NCI-H1092 treated with DMSO at 0.1 percent for 48 hours (cell line): Measurements from ENCODE around the gene RASIP1.
"Not testable (repeated sequence)": the region's sequence is repeated elsewhere in the genome, so short reads cannot be mapped to it uniquely, and the experiment has no call there.

ENCODE experiments used
- DNase-seq: peaks from one replicate; lab custom pipeline; 2025; lab: John Stamatoyannopoulos, UW

The RASIP1 gene

DNA sequence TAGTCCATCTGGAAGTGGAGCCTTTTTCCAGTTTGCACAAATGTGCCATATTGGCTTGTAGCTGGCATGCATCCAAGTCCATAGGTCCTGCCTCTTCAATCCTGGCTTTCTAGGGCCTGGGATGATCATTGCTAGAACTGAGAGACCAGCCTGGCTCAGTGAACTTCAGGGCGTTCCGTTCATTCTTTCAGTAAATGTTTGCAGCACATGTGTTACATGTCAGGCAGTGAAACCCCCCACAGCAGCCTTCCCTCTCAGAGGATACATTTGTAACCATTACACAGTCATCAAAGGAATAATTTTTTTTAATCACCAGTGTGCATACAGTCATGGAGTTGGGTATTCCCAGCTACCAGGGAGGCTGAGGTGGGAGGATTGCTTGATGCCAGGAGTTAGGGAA is 35.0 kb downstream of the RASIP1 start:
- DNase-seq, result no peak

DNA sequence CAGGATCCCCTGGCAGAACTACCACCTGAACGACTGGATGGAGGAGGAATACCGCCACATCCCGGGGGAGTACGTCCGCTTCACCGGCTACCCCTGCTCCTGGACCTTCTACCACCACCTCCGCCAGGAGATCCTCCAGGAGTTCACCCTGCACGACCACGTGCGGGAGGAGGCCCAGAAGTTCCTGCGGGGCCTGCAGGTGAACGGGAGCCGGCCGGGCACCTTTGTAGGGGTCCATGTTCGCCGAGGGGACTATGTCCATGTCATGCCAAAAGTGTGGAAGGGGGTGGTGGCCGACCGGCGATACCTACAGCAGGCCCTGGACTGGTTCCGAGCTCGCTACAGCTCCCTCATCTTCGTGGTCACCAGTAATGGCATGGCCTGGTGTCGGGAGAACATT is 37.1 kb downstream of the RASIP1 start:
- DNase-seq, result no peak

DNA sequence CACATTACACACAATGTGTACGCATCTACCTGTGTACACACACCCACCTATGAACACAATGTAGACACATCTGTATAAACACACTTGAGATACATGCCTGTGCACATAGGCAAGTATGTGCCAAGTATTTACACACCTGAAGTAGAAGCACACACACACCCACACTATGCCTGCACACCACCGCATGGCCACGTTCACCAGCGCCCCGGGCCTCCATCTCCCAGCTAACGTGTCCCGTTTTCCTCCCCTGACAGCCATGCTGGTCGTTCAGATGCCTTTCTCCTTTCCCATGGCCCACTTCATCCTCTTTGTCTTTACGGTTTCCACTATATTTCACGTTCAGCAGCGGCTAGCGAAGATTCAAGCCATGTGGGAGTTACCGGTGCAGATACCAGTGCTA is 37.7 kb downstream of the RASIP1 start:
- DNase-seq, result no peak

DNA sequence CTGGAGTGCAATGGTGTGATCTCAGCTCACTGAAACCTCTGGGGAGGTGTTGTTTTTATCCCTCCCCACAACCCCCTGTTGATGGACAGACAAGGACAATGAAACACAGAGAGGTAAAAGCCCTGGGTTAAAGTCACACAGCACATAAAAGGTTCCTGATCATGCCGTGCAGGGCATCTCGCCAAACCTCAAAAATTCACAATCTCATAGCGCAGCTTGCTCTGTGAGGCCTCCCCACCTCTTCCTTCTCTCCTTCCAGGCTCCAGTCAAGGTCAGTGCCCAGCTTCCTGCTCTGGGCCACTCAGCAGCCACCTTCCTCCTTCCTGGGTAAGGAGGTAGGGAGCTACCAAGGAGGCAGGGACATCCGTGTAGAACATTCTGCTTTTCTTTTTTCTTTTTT is 42.4 kb downstream of the RASIP1 start:
- no peak for DNase-seq

DNA sequence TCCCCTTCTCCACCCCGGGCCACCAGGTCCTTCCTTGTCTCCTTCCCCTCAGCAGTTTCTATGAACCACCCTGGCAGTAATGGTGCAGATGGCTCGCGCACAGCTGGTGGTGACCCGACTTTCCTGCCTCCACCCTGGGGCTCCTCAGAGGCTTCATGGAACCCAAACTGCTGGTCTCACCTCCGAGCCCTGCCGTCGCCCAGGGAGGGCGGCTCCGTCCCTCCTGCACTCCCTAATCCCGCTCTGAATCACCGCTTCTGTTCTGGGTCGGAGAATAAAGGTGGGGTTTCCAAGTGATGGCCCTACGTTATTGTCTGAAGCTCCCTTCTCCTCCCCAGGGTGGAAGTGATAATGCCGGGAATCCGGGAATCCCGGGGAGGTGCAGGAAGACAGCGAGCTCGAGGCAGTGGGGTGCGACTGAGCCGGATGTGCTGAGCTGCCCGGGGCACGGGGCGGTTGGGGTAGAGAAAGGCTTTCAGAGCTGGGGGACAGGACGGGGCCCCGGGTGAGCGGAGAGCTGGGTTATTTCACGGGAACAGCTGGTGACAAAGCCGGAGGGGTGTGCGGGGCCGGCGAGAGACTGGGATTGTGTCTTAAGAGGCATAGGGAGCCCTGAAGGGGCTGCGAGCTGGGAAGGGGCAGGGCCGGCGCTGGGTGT is 43.9 kb downstream of the RASIP1 start:
- DNase-seq, result no peak

DNA sequence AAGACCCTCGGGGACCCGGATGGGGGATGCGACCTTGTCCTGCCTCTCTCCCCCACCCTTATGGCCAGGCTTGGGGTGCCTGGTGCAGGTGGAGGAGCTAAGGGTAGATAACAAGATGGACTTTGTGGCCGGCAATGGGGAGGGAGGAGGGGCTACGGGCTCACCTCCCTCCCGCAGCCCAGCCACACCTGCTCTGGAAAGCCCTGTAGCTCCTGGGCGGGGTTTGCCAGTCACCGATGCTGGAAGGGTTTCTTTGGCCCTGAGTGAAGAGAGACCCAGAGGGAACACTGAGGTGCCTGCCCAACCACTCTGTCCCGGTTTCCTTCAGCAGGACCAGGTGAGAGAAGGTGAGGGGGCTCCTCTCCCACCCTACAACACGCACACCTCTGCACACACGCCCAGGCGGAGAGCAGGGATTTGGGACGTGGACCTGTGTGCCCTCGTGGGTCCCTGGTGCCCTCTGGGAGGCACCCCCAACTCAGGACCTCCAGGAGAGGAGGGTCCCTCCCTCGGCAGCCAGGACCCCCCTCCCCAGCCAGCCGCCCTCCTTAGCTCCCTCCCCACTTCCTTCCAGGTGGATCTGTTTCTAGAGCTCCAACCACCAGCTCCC is 44.6 kb downstream of the RASIP1 start, which contains the start of gene FUT2:
TSS of gene FUT2 (plus strand) at position 229 of the 610 bp plus-strand sequence. CDS start 6,986 bp downstream, outside the sequence.
- no peak for DNase-seq

DNA sequence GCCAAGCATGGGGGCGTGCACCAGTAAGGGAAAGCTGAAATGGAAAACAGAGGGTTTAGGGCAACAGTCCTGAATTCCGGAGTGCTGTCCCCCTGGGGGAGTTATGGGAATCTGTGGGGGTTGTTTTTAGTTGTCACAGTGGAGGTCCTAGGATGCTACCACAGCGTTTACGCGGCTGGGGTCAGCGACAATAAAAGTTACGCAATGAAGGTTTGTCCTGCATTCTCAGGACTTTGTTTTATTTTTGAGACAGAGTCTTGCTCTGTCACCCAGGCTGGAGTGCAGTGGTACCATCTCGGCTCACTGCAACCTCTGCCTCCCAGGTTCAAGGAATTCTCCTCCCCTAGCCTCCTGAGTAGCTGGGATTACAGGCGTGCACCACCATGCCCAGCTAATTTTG is 46.8 kb downstream of the RASIP1 start:
- not testable (repeated sequence) for DNase-seq

DNA sequence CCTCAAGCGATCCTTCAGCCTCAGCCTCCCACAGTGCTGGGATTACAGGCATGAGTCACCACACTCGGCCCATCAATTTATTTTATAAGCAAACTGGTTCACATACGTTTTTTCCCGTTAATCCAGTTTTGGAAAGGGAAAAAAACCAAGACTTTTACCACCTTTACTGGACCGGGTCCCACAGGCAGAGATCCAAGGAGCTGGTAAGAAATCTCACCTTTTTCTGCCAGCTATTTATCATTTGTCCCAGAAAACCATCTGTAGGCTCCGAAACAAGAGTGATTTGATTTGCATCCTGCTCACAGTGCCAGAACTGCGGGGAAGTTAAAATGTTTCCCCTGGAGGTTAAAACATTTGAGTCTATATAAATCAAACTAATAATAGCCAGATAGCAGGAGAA is 51.0 kb downstream of the RASIP1 start:
- DNase-seq, result no peak

DNA sequence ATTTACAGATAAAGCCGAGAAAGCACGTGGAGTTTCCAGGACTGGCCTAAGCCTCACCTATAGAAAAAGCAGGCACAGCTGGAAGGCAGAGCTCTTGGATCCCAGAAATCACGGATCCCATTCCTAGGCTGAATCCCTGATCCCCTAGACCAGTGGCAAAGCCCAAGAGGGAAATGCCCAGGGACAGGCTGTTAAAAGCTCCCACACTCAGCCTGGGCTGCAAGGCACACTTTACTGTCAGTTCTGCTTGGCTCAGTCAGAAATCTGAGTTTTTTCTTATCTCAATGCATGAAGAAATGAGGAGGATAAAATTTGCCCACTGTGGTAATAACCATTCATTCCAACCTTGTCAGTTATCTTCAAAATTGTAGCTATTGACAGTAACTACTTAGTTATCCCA is 52.6 kb downstream of the RASIP1 start:
- DNase-seq, result no peak

DNA sequence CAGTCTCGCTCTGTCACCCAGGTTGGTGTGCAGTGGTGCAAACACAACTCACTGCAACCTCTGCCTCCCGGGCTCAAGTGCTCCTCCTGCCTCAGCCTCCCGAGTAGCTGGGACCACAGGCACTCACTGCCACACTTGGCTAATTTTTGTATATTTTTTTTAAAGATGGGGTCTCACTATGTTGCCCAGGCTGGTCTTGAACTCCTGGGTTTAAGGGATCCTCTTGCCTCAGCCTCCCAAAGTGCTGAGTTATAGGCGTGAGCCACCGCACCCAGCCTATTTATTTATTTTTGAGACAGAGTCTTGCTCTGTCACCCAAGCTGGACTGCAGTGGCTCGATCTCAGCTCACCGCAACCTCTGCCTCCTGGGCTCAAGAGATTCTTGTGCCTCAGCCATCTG is 53.8 kb downstream of the RASIP1 start:
- not testable (repeated sequence) for DNase-seq

DNA sequence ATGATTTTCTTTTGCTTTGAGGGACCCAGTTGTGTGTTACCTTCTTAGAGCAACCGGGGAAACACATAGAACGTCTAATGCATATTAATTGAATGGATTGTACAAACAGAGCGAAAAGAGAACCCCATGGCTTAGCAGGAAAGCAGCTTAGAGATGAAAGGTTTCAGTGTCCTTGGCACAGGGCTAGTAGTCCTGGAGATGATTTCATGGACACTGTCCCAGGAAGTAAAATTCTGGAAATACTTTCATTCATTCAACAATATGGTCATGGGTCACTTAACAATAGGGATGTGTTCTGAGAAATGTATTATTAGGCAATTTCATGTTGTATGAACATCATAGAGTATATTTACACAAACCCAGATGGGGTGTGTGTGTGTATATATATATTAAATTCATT is 54.3 kb downstream of the RASIP1 start:
- no peak for DNase-seq

DNA sequence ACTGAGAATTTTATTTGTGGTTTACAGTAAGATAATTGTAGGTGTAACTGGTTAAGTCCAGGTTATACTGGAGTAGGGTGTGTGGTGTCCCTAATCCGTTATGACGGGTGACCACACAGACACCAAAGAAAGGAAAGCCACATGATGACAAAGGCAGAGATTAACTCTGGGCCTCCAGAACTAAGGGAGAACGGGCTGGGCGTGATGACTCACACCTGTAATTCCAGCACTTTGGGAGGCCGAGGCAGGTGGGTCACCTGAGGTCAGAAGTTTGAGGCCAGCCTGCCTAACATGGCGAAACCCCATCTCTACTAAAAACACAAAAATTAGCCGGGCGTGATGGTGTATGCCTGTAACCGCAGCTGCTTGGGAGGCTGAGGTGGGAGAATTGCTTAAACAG is 54.8 kb downstream of the RASIP1 start:
- no peak for DNase-seq

DNA sequence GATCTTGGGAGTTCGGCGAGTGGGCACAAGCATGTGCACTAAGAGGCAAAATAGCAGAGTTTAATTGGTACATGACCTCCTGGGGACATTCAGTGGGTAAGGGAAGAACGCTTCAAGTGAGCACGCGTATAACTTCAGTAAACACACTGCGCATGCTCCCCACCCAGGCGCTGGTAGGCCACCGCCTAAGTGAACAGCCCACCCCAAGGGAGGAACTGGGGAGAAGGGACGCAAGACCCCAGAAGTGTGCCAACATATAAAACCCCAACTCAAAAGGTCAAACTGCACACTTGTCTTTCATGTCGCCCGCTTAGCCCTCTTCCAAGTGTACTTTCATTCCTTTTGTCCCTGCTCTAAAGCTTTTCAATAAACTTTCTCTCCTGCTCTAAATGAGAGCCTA is 57.1 kb downstream of the RASIP1 start:
- DNase-seq, result peak; percentile 15

DNA sequence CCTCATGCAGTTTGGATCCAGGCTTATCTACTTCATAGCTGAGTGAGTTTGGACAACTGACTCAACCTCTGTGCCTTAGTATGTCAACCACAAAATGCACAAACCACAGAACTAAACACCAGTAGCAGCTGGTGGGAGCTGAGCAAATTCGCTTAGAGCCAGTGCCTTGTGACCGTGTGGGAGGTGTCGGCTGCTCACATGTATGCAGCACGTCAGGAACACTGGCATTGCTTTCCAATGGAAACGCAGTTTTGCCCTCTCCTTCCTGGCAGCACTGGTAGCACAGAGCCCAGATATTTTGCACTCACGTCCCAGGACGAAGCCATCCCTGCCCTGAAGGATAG is 59.3 kb downstream of the RASIP1 start:
- DNase-seq, result no peak

DNA sequence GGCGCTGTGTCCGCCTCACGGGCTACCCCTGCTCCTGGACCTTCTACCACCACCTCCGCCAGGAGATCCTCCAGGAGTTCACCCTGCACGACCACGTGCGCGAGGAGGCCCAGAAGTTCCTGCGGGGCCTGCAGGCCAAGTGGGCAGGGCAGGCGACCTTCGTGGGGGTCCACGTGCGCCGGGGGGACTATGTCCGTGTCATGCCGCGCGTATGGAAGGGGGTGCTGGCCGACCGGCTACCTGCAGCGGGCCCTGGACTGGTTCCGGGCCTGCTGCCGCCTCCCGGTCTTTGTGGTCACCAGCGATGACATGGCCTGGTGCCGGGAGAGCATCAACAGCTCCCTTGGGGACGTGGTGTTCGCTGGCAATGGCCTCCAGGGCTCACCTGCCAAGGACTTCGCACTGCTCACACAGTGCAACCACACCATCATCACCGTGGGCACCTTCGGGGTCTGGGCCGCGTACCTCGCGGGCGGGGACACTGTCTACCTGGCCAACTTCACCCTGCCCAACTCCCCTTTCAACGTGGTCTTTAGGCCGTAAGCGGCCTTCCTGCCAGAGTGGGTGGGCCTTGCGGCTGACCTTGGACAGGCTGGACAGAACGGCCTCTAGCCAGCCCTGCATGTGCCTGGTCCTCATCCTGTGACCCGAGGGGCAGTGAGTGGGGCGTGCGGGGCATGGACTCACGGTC is 59.8 kb downstream of the RASIP1 start:
- no peak for DNase-seq

DNA sequence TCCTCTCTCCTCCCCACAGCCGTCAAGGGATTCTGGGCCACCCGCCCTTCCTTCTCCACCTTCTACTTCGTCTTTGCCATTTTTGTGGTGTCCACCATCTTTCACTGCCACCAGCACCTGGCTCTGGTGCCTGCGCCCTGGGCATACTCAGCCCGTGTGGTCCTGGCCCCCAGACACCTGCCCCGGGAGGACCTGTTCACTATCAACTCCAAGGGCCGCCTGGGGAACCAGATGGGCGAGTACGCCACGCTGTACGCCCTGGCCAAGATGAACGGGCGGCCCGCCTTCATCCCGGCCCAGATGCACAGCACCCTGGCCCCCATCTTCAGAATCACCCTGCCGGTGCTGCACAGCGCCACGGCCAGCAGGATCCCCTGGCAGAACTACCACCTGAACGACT is 60.4 kb downstream of the RASIP1 start:
- not testable (repeated sequence) for DNase-seq

DNA sequence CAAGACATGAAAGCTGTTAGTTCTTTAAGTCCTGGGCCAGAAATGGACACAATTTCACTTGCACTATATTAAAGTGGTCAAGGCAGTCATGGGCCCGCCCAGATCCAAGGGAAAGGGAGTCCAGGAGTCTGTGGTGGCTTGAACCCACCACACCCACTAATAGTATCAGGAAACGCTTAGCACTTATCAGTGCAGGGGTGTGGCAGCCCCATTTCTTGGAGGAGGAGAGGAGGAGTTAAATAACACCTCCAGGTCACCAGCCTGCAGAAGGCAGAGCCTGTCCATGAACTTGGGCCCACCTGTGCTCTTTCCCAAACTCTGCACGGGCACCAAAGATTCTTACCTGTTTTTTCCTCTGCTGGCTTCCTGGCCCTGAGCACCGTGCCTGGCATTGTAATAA is 62.2 kb downstream of the RASIP1 start:
- no peak for DNase-seq

DNA sequence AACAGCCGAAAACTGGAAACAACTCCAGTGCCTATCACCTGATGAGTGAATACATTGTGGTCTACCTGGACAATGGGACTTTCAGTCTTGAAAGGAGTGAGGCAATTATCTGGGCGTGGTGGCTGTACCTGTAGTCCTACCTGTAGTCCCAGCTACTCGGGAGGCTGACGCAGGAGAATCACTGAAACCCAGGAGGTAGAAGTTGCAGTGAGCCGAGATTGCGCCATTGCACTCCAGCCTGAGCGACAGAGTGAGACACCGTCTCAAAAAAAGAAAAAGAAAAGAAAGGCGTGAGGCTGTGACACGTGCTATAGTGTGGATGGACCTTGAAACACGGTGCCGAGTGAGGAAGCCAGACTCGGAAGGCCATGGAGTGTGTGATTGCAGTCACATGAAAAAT is 63.5 kb downstream of the RASIP1 start:
- no peak for DNase-seq

DNA sequence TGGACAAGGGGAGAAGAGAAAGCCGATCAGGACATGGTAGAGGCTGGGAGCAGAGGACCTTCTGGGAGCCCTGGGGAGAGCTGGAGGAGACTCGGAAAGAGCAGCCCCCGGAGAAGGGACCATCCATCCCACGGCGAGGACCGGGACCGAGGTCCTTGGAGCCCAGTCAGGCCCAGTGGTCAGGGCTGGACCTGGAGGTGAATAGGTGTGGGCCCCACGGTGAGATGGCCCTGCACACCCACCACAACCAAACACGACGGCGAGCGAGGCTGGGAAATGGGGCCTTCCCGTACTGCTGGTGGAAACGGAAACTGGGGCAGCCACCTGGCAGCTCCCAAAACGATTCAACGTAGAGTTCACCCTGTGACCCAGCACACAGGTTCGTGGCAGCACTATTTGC is 63.9 kb downstream of the RASIP1 start:
- DNase-seq, result no peak

DNA sequence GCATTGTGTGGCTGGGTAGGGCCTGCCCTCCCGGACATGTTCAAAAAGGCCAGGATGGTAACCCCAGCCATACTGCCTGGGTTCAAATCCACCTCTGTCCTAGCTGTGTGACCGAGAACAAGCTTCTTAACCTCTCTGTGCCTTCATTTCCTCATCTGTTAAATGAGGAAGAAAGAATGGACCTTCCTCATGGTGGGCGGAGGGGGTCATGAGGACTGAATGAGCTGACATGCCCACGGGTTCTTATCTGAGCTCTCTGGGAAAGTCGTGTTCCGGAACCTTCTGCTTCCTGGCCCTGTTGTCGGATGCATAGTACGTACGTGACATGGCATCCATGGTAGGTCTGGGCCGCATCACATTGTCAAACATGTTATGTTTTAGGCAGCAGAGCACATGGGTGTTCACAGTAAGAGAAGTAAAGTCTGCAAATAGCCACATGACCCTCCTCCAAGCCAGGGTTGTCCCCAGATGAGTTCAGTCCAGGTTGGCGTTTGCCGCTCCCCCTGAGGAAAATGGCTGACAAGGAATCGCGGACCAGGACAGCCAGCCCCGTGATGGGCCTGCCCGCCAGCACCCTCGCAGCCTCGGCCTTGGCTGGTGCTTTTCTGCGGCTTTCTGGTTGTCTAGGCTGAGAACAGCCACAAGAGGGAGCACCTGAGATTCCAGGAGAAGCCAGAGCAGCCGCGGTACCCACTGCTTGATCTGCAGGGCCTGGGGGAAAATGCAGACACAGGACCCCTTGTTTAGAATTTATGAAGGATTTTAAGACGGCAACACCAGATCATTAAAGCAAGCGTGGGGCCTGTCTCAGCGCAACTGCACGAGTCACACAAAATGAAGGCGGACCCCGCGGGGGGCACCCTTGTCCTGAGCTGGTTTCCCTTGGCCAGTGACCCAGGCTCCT is 65.2 kb downstream of the RASIP1 start:
- DNase-seq, result peak; percentile 51

DNA sequence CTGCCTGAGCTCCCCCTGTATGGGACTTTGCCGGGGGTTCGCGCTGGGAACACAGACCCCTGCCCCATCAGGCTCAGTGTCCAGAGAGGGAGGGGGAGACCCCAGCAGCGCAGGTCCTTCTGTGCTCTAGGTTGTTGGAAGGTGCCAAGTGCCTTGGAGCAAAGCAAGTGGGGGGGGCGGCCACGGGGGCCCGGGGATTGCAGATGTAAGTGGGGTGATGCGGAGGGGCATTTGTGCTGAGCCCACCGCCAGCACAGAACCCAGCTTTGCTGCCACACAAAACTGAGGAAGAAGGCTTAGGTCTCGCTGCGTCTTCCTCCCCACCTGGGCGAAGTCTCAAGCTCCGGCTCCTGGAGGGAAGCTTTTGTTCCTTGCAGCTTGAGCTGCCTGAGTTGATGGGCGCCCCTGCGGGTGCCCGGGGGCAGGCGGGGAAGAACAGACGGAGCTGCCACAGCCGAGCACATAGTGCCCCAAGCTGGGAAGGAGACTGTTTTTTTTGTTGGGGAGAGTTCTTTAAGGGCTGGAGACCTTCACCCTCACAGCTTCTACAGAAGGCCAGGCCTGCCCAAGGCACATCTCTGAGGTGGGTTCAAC is 66.1 kb downstream of the RASIP1 start:
- DNase-seq, result no peak

DNA sequence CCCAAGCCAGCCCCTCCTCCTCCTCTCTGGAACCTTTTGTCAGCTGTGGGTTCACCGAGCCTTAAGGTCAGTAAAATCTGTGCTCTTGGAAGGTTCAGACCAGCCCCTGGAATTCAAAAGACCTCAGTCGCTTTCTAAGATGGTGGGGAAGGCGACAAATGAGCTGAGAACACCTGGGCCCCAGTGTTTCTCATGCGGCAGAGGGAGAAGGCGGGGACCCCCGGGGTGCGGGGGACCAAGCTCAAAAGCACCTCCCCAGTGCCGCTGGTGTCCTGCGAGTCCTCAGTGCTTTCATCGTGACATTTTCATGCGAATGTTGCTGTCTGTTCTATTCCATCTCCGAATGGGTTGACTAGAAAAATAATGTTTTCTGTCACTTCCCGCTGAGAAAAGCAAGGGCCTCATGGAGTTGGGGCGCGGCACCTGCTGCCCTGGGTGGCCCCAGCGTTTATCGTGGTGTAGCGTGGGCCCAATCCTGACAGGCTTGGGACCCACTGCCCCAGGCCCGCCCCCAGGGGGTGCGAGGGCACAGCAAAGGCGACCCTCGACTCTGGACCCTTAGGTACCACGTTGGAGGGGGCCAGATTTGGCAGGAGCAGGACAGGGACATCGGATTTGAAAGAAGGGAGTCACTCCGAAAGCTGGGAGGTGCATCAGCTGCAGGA is 66.8 kb downstream of the RASIP1 start:
- DNase-seq, result no peak
